NCI-H1048 (cell line): ENCODE data around the gene SLC9A9.

Experiments used
- DNase-seq: peaks from one replicate; lab custom pipeline; 2025; lab: John Stamatoyannopoulos, UW

The SLC9A9 gene

GRCh38 chr3:143245692-143246091 is 602.6 kb downstream of the SLC9A9 start:
- DNase-seq = no peak

- DNase-seq = no peak
These were observed 603.7 kb downstream of the SLC9A9 start for GRCh38 chr3:143244516-143245063.

- DNase-seq = no peak
These were observed 604.6 kb downstream of the SLC9A9 start for GRCh38 chr3:143243686-143244085.

- no peak for DNase-seq
These were observed 605.6 kb downstream of the SLC9A9 start for GRCh38 chr3:143242691-143243090.

GRCh38 chr3:143242101-143242500 is 606.2 kb downstream of the SLC9A9 start:
- no peak for DNase-seq

- DNase-seq = no peak
These were observed 606.8 kb downstream of the SLC9A9 start for GRCh38 chr3:143241481-143241951.

- no peak for DNase-seq
These were observed 607.4 kb downstream of the SLC9A9 start for GRCh38 chr3:143240886-143241285.

GRCh38 chr3:143239031-143239430 is 609.2 kb downstream of the SLC9A9 start:
- DNase-seq = no peak

GRCh38 chr3:143237077-143237627 is 611.1 kb downstream of the SLC9A9 start:
- no peak for DNase-seq

GRCh38 chr3:143236226-143236964 is 611.9 kb downstream of the SLC9A9 start:
- DNase-seq = no peak

- DNase-seq = no peak
These were observed 612.6 kb downstream of the SLC9A9 start for GRCh38 chr3:143235614-143236204.

- DNase-seq = no peak
These were observed 613.7 kb downstream of the SLC9A9 start for GRCh38 chr3:143234526-143234925.

- DNase-seq = no peak
These were observed 615.3 kb downstream of the SLC9A9 start for GRCh38 chr3:143232981-143233380.

- DNase-seq = no peak
These were observed 619.9 kb downstream of the SLC9A9 start for GRCh38 chr3:143228405-143228804.

- no peak for DNase-seq
These were observed 621.5 kb downstream of the SLC9A9 start for GRCh38 chr3:143226678-143227291.

- no peak for DNase-seq
These were observed 623.6 kb downstream of the SLC9A9 start for GRCh38 chr3:143224716-143225115.

- DNase-seq = no peak
These were observed 625.3 kb downstream of the SLC9A9 start for GRCh38 chr3:143222981-143223380.

- no peak for DNase-seq
These were observed 625.8 kb downstream of the SLC9A9 start for GRCh38 chr3:143222505-143222904.

- no peak for DNase-seq
These were observed 626.8 kb downstream of the SLC9A9 start for GRCh38 chr3:143221446-143221845.

- DNase-seq = no peak
These were observed 627.5 kb downstream of the SLC9A9 start for GRCh38 chr3:143220741-143221140.

- no peak for DNase-seq
These were observed 630.0 kb downstream of the SLC9A9 start for GRCh38 chr3:143218166-143218835.

GRCh38 chr3:143217283-143217682 is 631.0 kb downstream of the SLC9A9 start:
- DNase-seq = no peak
